Measurements from ENCODE around the gene TRIM31.
"Not testable (repeated sequence)": the region's sequence is repeated elsewhere in the genome, so short reads cannot be mapped to it uniquely, and the experiment has no call there.

The TRIM31 gene

DNA sequence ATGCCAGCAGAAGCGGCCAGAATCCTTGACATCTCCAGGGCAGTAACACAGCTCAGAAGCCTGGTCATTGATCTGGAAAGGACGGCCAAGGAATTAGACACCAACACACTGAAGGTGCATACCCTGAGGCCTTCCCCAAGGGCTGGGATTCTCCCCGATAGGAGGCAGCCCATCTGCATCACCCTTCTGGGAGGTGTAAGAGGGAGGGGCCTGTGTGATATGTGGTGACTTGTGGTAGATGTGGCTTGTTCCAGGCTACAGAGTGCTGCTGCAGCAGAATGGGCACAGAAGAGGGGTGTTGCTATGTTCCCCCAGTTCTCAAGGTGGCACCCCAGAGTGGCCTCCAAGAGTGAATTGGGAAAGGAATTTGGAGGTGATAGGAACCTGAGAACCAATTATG is 34.2 kb upstream of the TRIM31 start:
- DNase-seq = no peak

DNA sequence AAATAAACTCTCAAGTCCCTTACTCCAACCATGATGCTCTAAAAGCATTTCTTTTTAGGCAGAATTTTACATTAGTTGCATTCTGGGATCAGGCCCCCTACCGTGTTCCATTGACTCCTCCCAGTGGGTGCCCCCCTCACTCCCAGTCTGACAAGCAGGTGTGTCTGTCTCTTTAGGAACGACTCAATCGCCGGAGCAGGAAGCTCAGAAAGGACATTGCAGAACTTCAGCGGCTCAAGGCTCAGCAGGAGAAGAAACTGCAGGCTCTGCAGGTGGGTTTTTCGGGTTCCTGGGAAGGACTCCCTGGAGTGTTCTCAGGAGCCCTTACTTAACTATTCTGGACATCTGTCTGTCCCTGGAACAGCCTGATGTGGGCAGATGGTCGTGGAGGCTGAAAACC is 32.9 kb upstream of the TRIM31 start:
- DNase-seq = no peak

GRCh38 chr6:30144811-30145210 is 31.9 kb upstream of the TRIM31 start:
- no peak for DNase-seq

DNA sequence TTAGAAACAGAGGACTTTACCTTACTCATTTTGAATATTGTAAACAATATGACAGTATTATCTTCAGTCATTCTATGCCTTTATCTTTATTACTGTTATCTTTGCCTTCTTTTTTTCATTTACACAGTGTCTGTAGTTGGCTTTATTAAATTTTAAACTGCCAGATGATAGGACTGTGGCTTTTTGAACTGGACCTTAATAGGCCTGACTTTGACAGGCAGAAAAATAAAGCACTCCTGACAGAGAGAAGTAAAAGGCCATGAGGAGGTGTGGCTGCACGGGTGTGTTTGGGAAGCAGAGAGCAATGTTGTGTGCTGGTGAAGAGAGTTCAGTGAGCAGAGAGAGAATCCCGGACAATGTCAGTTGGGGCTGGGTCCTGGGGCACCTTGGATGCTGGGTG is 30.9 kb upstream of the TRIM31 start:
- DNase-seq = no peak

DNA sequence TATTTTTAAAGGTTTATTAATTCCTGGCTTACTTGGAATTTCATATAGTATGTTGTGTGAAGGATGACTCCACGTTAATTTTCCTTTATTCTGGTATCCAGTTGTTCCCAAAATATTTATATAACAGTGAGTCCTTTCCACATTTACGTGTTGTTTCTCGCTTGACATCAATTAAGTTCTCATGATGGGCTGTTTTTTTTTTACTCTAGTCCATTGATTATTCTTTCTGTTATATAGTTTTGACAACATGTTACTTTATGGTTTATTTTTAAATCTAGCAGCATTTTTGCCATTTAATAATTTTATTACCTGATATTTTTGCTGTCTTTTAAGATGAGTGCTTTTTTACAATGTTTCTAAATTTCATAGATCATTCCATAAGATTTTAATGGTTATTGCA is 29.8 kb upstream of the TRIM31 start:
- no peak for DNase-seq

DNA sequence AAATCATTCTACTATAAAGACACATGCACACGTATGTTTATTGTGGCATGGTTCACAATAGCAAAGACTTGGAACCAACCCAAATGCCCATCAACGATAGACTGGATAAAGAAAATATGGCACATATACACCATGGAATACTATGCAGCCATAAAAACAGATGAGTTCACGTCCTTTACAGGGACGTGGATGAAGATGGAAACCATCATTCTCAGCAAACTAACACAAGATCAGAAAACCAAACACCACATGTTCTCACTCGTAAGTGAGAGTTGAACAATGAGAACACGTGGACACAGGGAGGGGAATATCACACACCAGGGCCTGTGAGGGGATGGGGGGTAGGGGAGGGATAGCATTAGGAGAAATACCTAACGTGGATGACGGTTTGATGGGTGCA is 27.4 kb upstream of the TRIM31 start:
- not testable (repeated sequence) for DNase-seq

GRCh38 chr6:30136570-30137286 is 23.8 kb upstream of the TRIM31 start:
- no peak for DNase-seq

DNA sequence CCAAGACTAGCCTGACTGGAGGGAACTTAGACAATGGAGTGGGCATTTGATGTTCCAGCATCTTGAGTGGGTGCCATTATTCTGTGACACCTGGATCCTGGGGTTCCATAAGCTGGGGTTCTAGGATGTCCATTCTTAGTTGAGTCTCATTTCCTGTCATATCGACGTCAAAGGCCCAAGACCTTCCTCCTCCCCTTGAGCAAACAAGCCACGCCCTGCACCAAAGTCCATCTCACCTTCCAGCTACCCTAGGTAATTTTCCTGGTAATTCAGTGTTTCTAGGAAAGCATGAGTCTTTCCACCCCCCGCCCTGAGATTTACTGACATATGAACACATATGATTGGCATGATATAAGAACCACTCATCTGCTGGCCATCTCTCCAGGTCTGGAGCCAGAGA is 22.9 kb upstream of the TRIM31 start, which contains the start of gene TRIM40:
TRIM40 (plus strand) TSS at position 384 of the 400 bp plus-strand sequence. CDS start 897 bp downstream, outside the sequence.
- no peak for DNase-seq

DNA sequence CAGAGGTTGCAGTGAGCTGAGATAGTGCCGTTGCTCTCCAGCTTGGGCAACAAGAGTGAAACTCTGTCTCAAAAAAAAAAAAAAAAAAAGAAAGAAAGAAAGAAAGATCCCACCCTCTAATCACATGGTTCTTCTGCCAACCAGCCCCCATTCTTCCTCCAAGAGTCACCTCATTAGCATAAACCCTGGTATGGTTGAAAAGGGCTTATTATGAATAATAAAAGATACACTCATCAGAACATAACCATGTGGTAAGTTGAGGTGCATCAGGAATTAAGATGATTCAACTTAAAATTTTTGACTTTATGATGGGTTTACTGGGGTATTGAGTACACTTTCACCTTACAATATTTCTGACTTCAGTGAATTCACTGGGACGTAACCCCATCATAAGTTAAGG is 22.3 kb upstream of the TRIM31 start:
- DNase-seq = no peak

DNA sequence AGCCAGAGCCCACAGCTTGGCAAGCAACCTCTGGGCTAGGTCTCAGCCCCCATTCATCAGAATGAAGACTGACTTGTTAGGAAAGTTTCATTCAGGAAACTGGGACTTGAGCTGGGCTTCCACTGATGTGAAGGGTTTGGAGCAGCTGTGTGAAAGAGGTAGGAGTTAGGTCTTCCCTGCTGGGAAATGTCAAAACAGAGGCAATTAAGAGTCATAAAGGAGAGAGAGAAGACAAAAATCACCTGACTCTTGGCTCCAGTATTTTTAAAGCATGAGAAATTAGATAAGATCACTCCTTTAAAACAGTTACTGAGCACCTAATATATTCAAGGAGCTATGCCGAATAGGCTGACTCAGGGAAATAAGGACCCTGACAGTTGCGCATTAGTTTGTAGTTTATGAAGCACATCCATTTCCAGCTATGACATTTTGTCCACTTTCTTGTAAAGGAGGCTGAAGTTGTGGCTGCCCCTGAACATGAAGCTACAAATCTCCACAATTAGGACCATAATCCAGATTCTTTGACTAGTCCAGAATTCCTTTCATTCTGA is 19.1 kb upstream of the TRIM31 start:
- DNase-seq = no peak

DNA sequence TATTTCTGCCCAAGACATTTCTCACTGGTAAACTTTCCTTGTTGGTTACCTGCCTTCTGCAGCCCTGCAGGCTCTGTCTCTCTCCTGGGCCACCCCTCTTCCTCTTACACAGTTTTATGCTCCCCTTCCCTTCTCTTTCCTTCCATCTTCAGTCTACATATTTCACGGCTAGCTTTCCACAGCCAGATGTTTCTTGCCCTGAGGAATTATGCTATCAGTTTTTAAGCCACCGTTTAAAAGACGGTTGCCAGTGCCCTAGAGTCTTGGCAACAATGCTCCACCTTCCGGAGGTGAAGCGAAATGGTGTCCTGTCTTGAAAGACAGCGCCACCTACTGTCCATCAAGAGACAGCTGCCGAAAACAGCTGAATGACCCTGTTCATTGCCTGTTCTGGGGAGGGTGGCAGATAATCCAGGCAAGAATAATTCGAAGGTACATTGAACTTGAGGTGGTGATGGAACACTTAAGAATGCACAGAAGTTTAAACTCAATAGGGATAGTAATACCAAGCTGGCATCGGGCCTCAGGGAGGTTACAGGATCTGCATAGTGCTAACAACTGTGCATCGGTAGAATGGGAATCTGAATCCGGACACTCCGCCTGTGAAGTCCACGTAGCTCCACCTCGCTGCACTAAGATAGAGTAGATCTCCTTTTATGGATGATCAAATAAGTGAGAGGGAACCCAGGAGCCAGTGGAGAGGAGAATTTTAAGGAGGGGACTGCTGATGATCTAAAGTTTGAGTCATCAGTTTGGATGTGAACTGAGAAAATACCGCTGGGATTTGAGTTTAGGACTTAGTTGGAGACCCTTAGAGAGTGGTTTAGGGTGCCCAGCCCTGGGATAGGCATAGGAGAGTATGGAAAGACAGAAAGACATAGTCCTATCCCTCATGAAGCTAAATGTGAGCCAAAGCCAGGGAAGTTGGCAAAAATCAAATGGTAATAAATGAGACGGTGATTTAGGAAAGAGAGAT is 18.3 kb upstream of the TRIM31 start:
- DNase-seq = peak; percentile 40

- no peak for DNase-seq
These were observed 17.3 kb upstream of the TRIM31 start for GRCh38 chr6:30130179-30130679.

GRCh38 chr6:30129265-30130178 is 16.6 kb upstream of the TRIM31 start:
- DNase-seq = no peak

DNA sequence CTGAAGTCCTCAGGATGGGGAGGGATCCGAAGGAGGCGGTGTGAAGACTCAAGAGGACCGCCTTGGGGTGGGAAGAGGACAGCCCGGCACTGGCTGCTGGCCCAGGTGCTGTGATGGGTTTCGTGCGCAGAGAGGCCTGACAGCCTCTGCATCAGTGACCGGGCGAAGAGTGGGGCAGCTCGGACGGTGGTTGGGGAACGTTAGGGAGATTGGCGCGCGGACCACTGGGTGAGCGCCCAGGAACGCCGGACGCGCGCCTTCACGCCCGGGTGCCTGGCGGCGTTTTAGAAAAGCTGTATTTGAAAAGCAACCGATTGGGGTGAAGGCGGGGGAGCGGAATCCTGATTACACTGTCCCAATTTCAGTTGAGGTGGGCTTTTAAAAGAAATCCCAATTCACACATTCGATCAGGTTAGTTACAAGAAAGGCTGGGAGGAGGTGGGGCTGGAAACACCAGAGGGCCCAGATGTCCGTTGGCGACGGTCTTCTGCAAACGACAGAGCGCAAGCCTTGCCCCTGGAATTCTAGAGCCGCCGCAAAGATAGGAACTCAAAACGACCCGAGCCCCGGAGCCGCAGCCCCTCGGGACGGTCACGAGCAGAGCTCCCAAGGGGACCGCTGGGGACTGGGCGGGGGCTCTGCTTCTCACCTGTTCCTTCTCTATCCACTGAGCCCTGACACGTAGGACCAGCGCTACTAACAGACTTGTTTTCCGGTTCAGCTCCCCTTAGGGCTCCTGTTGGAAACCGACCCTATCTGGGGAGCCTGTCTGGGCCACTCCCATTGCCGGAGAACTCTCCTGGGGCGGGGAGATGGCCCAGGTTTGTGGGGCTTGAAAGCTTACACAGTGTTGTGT is 14.6 kb upstream of the TRIM31 start:
- DNase-seq = no peak

DNA sequence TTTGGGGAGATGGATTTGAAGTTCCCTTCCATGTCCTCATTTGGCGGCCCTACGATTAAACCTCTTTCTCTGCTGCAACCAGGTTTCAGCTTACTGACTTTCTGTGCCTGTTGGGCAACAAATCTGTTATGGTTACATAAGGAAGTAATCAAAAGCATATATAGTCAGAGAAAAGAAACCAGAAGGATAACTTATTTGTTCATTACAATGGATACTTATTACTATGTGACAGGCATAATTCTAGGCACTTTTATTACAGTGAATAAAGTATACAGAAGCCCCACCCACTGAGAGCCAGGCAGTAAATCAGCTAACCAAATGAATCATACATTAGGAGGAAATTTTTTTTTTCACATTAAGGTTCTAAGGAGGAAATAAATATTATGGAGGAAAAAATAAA is 9.6 kb upstream of the TRIM31 start:
- no peak for DNase-seq

DNA sequence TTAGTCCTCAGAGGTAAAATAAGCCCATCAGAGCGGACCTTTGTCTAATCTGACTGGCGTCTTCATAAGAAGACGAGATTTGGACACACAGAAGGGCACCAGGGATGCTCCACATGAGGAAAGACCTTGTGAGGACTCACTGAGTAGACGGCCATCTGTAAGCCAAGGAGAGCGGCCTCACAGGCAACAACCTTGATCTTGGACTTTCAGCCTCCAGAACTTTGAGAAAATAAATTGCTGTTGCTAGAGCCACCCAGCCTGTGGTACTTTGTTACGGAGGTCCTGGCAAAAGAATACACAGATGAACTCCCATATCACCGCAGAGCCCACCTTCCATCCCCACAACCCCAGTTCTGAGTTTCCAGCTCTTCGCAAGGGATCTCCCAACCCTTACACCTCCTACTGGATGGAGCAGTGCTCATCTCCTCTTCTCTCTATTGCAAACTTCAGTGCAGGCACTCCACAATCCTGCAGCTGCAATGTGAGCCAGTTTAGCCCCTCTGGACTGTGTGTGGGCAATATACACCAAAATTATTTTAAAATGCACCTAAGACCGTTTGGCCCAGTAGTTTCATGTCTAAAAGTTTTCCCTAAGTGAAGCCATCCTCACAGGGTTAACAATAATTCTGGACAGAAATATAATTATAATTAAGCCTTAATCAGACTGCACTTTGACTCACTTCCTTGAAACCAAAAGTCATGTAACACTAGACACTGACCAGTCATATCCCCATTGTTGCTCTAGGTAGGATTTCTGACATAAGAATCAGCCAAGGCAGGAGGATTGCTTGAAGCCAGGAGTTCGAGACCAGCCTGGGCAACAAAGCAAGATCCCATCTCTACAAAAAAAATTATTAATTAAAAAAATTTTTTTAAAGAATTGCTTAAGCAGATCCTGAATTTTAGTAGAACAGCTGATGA is 8.8 kb upstream of the TRIM31 start:
- DNase-seq = no peak

- DNase-seq = not testable (repeated sequence)
These were observed 5.8 kb upstream of the TRIM31 start for GRCh38 chr6:30118691-30119090.

DNA sequence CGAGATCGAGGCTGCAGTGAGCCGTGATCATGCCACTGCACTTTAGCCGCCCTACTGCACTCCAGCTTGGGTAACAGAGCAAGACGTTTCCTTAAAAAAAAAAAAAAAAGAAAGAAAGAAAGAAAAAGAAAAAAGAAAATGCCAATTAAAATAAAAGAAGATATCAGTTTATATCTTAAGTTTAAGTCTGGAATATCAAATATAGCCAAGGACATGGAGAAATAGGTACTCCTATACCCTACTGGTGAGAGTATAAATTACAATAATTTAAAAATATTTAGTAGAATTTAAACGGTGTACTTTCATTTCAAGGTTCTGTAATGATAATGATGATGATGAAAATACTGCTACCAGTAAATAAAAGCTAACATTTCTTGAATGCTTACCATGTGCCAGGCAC is 3.8 kb upstream of the TRIM31 start:
- no peak for DNase-seq

DNA sequence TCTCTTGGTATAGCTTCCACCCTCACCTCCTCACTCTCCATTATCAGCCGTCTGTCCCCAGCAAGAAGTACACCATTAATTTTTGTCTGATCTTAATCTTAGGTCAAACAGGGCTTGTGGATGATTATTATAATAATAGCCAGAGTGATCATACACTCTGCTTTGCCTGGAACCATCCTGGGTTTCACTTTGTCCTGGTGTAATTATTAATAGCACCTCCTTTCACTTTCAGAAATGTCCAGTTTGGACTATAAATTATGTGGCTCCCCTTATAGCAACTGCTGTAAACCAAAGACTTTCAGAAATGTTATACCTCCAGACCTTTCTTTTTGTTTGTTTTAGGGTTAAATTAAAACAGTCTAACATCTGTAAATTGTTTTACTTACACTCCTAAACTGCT is 951 bp upstream of the TRIM31 start:
- DNase-seq = no peak

DNA sequence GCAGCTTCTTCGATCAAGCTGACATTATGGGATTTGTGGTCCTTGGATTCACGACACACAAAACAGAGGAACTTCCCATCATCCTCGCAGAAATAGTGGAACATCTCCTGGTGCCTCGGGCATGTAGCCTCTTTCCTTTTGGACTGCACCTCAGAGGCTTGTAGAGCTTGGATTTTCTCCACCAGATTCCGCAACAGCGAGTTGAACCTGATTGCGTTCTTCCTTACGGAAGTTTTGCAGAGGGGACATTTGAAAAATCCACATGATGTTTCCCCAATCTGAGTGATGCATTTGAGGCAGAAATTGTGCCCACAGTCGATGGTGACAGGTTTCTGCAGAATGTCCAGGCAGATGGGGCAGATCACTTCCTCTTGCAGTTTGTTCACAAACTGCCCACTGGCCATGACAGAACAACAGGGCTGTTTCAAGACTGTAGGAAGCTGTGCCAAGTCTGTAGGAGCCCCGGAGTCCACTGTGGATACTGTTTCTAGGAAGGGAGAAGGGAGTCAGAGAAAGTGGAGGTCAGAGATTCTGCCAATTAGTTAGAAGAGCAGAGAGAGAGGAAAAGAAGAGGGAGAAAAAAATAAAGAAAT is 392 bp downstream of the TRIM31 start:
- no peak for DNase-seq

Measured in NK-92 treated with Interleukin-12 subunit alpha and Interleukin-12 subunit beta, amount 100 ng/mL, for 24 hours (cell line).